Heart right ventricle (tissue), 16 donors: ENCODE measurements around the gene SBF2. TPM values are rescaled to one million over a fixed set of nuclear protein-coding genes. Genes with fewer than 3 reads are reported as not detected.

Source experiments
- ATAC-seq, 8 donors: fragments of 200-7000 bp; cut with Tn5 transposase; one replicate each; pipeline ENCODE4 v1.9.1; 2020; ENCODE audit warnings: mild to moderate bottlenecking in 8 of 8, moderate library complexity in 8 of 8, moderate number of reproducible peaks in 1 of 8
- DNase-seq, 2 donors: peaks; one replicate each; pipeline ENCODE4 v3.0.0-alpha.2; 2020
- H3K27ac ChIP-seq, 10 donors: fragments of 200-600 bp; sonication (generic) in 2 of 10; one replicate each; pipeline versions ENCODE4 v1.5.0 to v1.8.0; 2020 to 2022; ENCODE audit warnings: mild to moderate bottlenecking in 3 of 10
- H3K27me3 ChIP-seq, 7 donors: fragments of 200-600 bp; one replicate each; pipeline ENCODE4 v1.8.0; 2021 to 2022; ENCODE audit warnings: mild to moderate bottlenecking in 2 of 7
- H3K36me3 ChIP-seq, 9 donors: fragments of 200-600 bp; sonication (generic) in 1 of 9; one replicate each; pipeline versions ENCODE4 v1.5.0 to v1.8.0; 2020 to 2022; ENCODE audit warnings: mild to moderate bottlenecking in 2 of 9
- H3K4me1 ChIP-seq, 9 donors: fragments of 200-600 bp; sonication (generic) in 1 of 9; one replicate each; pipeline versions ENCODE4 v1.5.0 to v1.8.0; 2020 to 2022; ENCODE audit warnings: mild to moderate bottlenecking in 4 of 9
- H3K4me3 ChIP-seq, 10 donors: fragments of 200-600 bp; sonication (generic) in 2 of 10; one replicate each; pipeline versions ENCODE4 v1.5.0 to v1.8.0; 2020 to 2022; ENCODE audit warnings: mild to moderate bottlenecking in 7 of 10, moderate library complexity in 2 of 10
- H3K9me3 ChIP-seq, 11 donors: fragments of 200-600 bp in 10 of 11; sonication (generic) in 2 of 11; one replicate each; pipeline versions ENCODE4 v1.5.0 to v1.8.0; 2013 to 2022; ENCODE audit warnings: mild to moderate bottlenecking in 2 of 11, control low read depth in 1 of 11, moderate library complexity in 1 of 11
- WGBS, 2 donors: extraction: QIAGEN DNeasy Blood & Tissue Kit; methylation state at CpG; one replicate each; pipeline ENCODE4 v1.1.7; 2013; ENCODE audit warnings: inconsistent platforms in 1 of 2; 5-methylcytosine and 5-hydroxymethylcytosine counted together
- intact Hi-C, 10 donors: fragments of 100-400 bp; cut with DNase I; formaldehyde crosslinking; loops; one replicate each; pipeline versions ENCODE4 v1.11.1 to v1.14.2; 2022
- polyA plus RNA-seq, 2 donors: library from polyadenylated mRNA; stranded (reverse); fragments of 200-250 nt; gene quantifications; one replicate each; pipeline ENCODE4 v1.2.3, GENCODE V29; 2013
- total RNA-seq, 10 donors: library from RNA; stranded (reverse); fragmentation: NEBNext Ultra II Directional in 3 of 10; extraction: Animal tissue kit (Norgen Biotek cat#: 25700) in 3 of 10; gene quantifications; one replicate each; pipeline versions ENCODE4 v1.2.1 to v1.2.4, GENCODE V29; 2021 to 2023
- TF ChIP-seq, protein P1 (sequence below), 9 donors: fragments of 200-600 bp; sonication (generic) in 2 of 9; IDR thresholded peaks; one replicate each; pipeline versions ENCODE4 v1.5.0 to v1.8.0; 2021 to 2022; ENCODE audit warnings: antibody characterized with exemption in 9 of 9, mild to moderate bottlenecking in 5 of 9, moderate library complexity in 1 of 9
- donor health status: Arrhythmogenic right ventricular cardiomyopathy.
- donor health status: ischemic (EF 13 %, LVEDD 7.1; RV severe dilation, severe dysfunction).
- donor health status: healthy with polysubstance abuse.
- donor health status: DM: no; HTN: yes; CAD: no.
- donor health status: DM: no; HTN: no; CAD: no.
- donor health status: ischemic (EF 25% LVEDD 6.9; RV normal size, moderate dysfunction).
- donor health status: ischemic (EF 25% LVEDD 5.7; RV mildly dilated, moderate dysfunction).
- donor health status: healthy.
- donor health status: DM: yes; HTN: yes; CAD: no.
- donor health status: Ischemic cardiomyopathy.
- donor health status: ischemic (EF 35%, LVEDD 5.7; RV mildly dilated, moderate dysfunction).
- donor health status: nonischemic (EF 11% LVEDD 7.7; RV severe dilation, severe dysfunction).
- donor health status: DM: yes; HTN: yes; CAD: no.
- donor health status: PGD.
- donor health status: ischemic (EF 29% LVEDD 5.4; RV normal size, mild dysfunction).
- donor health status: nonischemic (EF 23%, LVEDD 6.1; RV moderate dilation, normal function).

Gene SBF2
- total and polyA plus RNA-seq, 12 donors, result 8.9 to 27.1 (median 21.2) TPM

DNA sequence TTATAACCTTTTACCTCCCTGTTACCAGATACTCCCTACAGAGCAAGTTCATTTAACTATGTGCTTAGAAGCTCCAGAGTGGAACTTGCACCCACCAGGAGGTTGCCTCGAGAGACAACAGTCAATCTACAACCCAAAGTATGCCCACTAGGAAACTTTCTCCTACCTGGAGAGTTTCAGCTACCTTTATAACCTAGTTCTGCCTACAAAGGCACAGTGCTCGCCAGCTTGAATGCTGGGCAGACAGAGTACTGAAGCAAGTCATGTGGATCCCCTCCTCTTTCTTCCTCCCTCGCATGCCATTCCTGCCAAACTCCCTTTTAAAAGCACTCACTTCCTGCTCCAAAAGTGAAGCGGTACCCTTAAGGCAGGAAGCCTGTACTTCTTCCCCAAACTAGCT, 371.2 kb downstream of the SBF2 start:
- Histone ChIP-seq H3K9me3 (no peaks in the 10 kb centered on the region), H3K4me3 (no peak overlapping the region), H3K4me1 (peaks cover 0 to 7% (median 0%) of the 10 kb centered on the region in 9 donors), H3K27ac (no peak overlapping the region), H3K36me3 (no peaks in the 10 kb centered on the region), H3K27me3 (no peaks in the 10 kb centered on the region)
- whole genome bisulfite sequencing, 2 donors, result 54 to 59% methylated on average over 4 of the region's 4 CpGs
- ATAC-seq (no peak), DNase-seq (no peak)
- intact Hi-C loops, result no loop called here
- TF ChIP-seq, protein P1, sequence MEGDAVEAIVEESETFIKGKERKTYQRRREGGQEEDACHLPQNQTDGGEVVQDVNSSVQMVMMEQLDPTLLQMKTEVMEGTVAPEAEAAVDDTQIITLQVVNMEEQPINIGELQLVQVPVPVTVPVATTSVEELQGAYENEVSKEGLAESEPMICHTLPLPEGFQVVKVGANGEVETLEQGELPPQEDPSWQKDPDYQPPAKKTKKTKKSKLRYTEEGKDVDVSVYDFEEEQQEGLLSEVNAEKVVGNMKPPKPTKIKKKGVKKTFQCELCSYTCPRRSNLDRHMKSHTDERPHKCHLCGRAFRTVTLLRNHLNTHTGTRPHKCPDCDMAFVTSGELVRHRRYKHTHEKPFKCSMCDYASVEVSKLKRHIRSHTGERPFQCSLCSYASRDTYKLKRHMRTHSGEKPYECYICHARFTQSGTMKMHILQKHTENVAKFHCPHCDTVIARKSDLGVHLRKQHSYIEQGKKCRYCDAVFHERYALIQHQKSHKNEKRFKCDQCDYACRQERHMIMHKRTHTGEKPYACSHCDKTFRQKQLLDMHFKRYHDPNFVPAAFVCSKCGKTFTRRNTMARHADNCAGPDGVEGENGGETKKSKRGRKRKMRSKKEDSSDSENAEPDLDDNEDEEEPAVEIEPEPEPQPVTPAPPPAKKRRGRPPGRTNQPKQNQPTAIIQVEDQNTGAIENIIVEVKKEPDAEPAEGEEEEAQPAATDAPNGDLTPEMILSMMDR (IDR thresholded peaks at IDR 0.05), result no peak

DNA sequence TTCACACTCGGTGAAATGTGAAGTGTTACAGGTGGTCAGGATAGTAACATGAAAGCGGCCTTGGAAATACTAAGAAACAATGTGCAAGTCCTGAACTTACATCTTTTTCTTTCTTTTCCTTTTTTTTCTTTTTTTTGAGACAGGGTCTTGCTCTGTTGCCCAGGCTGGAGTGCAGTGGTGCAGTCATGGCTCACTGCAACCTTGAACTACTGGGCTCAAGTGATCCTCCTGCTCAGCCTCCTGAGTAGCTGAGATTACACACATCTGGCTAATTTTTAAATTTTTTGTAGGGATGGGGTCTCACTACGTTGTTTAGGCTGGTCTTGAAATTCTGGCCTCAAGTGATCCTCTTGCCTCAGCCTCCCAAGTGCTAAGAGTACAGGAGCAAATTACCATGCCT, 377.5 kb downstream of the SBF2 start:
- no peak for DNase-seq
- Histone ChIP-seq H3K36me3 (peaks cover 0 to 17% (median 0%) of the 10 kb centered on the region in 9 donors), H3K4me3 (no peak overlapping the region), H3K9me3 (peaks cover 0 to 4% (median 0%) of the 10 kb centered on the region in 11 donors), H3K4me1 (no peaks in the 10 kb centered on the region), H3K27ac (no peak overlapping the region), H3K27me3 (no peaks in the 10 kb centered on the region)
- intact Hi-C loops, result loop anchor here in 1 of 10 donors (2.0 kb wide), 1 partner anchor 42 kb away; no protein-coding TSS in a partner anchor
- TF ChIP-seq, protein P1 (IDR thresholded peaks at IDR 0.05), result no peak
- ATAC-seq, result no peak
- 97 to 99% methylated on average over 3 of the region's 3 CpGs for WGBS, 2 donors

DNA sequence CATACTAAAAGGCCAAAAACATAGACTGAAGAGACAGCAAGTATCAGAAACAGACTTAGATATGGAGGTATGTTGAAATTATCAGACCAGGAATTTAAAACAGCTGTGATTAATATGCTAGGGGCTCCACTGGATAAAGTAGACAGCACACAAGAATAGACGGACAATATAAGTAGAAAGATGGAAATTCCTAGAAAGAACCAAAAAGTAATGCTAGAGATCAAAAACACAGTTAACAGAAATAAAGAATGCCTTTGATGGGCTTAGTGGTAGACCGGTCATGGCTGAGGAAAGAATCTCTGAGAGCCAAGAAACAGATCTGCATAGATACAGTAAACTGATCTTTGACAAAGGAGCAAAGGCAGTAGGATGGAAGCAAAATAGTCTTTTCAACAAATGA, 380.0 kb downstream of the SBF2 start:
- Histone ChIP-seq H3K27me3 (no peaks in the 10 kb centered on the region), H3K27ac (no peak overlapping the region), H3K36me3 (peaks cover 0 to 22% (median 0%) of the 10 kb centered on the region in 9 donors), H3K4me3 (no peak overlapping the region), H3K4me1 (no peaks in the 10 kb centered on the region), H3K9me3 (peaks cover 0 to 4% (median 0%) of the 10 kb centered on the region in 11 donors)
- ATAC-seq (no peak), DNase-seq (no peak)
- 92 to 94% methylated on average over 2 of the region's 2 CpGs for WGBS, 2 donors
- intact Hi-C loops, result no loop called here
- TF ChIP-seq, protein P1 (IDR thresholded peaks at IDR 0.05), result no peak

DNA sequence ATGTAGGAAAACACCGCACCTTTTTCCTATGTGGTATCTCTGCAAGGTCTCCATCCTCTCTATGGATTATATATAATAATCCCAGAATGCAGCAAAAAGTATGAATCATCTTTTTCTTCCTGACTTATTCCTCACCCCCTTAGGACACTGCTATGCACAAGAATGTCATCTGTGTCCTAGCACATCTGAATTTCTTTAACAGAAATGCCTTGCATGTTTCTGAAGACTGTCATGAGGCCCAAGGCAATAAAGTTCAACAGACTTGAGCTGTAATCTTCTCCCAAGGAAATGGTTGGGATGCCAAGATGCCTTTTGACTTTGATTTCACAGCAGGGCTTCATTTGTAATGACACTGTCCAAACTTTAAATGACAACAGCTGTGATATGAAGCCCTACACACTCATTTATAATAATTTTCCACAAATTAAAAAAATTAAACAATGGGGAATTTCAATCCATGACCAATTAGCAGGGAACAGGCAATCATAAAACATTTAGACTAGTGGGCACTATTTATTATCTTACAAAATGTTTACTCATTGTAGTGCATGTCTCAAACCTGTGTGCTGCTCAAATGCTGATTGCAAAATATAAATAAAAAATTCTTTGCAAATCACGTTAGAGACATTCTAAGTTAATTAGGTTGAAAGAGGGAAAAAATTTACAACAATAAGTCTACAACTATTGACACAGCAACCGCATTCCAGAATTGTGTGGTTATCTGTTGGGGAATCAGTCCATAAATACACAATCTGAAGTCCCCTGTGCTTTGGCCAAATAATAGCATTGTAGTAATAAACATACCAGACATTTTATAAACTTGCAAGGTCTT, 387.8 kb downstream of the SBF2 start:
- intact Hi-C loops, result no loop called here
- no peak for DNase-seq
- no peaks in the 10 kb centered on the region for H3K9me3 ChIP-seq
- H3K36me3 ChIP-seq, result peaks cover 0 to 4% (median 0%) of the 10 kb centered on the region in 9 donors
- no peak overlapping the region for H3K27ac ChIP-seq
- no peaks in the 10 kb centered on the region for H3K27me3 ChIP-seq
- H3K4me3 ChIP-seq, result no peak overlapping the region
- TF ChIP-seq, protein P1 (IDR thresholded peaks at IDR 0.05), result no peak
- H3K4me1 ChIP-seq, result peaks cover 0 to 12% (median 0%) of the 10 kb centered on the region in 9 donors
- WGBS, 2 donors, result 65 to 77% methylated on average over 3 of the region's 3 CpGs
- peak in 2 of 8 donors; percentile 31 to 42 for ATAC-seq
